ENCODE data around the gene CCDC15. TPM values are rescaled to one million over a fixed set of nuclear protein-coding genes. Genes with fewer than 3 reads are reported as not detected.
"Not testable (repeated sequence)": the region's sequence is repeated elsewhere in the genome, so short reads cannot be mapped to it uniquely, and the experiment has no call there.

CCDC15 gene
- total RNA-seq, 2 experiments from 2014 or later, result 7.7 to 8.8 TPM

GRCh38 chr11:124968197-124968596, 14.2 kb downstream of the CCDC15 start:
- POLR2A ChIA-PET; H3K9me3 Mint-ChIP-seq (ENCODE audit: insufficient read depth); DNase-seq; H3K27ac Mint-ChIP-seq; H3K4me1 Mint-ChIP-seq (ENCODE audit: low read depth); H3K4me3 Mint-ChIP-seq; ATAC-seq; H3K27me3 Mint-ChIP-seq (ENCODE audit: low read depth); CTCF ChIA-PET: not testable (repeated sequence)
- peaks cover 11% of the 10 kb centered on the region for H3K36me3 Mint-ChIP-seq (ENCODE audit: low read depth)

- H3K27me3 Mint-ChIP-seq (ENCODE audit: low read depth), result no peaks in the 10 kb centered on the region
- no peak overlapping the region for H3K4me3 Mint-ChIP-seq
- DNase-seq, result no peak
- ATAC-seq, result no peak
- no peaks in the 10 kb centered on the region for H3K9me3 Mint-ChIP-seq (ENCODE audit: insufficient read depth)
- CTCF ChIA-PET, result interaction anchor here (1.0 to 2.5 kb wide), 2 partner anchors 153 to 170 kb away, joined by 4 to 6 read pairs; no protein-coding TSS in a partner anchor
- no peak overlapping the region for H3K27ac Mint-ChIP-seq
- POLR2A ChIA-PET, result no interaction called here
- H3K4me1 Mint-ChIP-seq (ENCODE audit: low read depth), result no peaks in the 10 kb centered on the region
- peaks cover 3% of the 10 kb centered on the region for H3K36me3 Mint-ChIP-seq (ENCODE audit: low read depth)
Measured at GRCh38 chr11:124970925-124971324, 16.9 kb downstream of the CCDC15 start.

- ATAC-seq, result no peak
- Mint-ChIP-seq H3K4me1 (ENCODE audit: low read depth) (no peaks in the 10 kb centered on the region), H3K36me3 (ENCODE audit: low read depth) (peaks cover 6% of the 10 kb centered on the region), H3K9me3 (ENCODE audit: insufficient read depth) (no peaks in the 10 kb centered on the region), H3K4me3 (no peak overlapping the region), H3K27ac (no peak overlapping the region), H3K27me3 (ENCODE audit: low read depth) (no peaks in the 10 kb centered on the region)
- CTCF ChIA-PET, result interaction anchor here (1.0 kb wide), 1 partner anchor 169 kb away, joined by 4 read pairs; no protein-coding TSS in a partner anchor
- POLR2A ChIA-PET, result no interaction called here
- no peak for DNase-seq
Measured at GRCh38 chr11:124971810-124972209, 17.8 kb downstream of the CCDC15 start.

DNA sequence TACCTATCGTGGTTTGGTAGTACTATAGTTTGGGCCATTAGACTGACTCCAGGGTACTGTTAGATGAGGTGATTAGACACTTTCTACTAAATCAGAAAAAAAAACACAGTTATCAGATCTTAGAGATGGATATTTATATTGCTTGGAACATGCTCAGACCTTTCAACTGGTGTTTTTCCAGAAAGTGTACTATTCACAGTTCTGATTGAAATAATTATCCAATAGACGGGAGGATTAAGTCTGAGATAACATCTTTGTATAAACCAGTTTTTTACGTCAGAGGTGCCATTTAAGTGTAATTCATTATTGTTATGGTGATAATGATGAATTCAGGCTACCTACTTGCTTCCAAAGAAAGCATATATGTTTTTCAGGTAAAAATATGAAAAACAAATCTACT, 22.5 kb downstream of the CCDC15 start:
- DNase-seq (no peak), ATAC-seq (no peak)
- Mint-ChIP-seq H3K36me3 (ENCODE audit: low read depth) (peaks cover 44% of the 10 kb centered on the region), H3K9me3 (ENCODE audit: insufficient read depth) (peaks cover 9% of the 10 kb centered on the region), H3K4me3 (no peak overlapping the region), H3K4me1 (ENCODE audit: low read depth) (no peaks in the 10 kb centered on the region), H3K27me3 (ENCODE audit: low read depth) (no peaks in the 10 kb centered on the region), H3K27ac (no peak overlapping the region)
- CTCF ChIA-PET, result no interaction called here
- POLR2A ChIA-PET, result no interaction called here

DNA sequence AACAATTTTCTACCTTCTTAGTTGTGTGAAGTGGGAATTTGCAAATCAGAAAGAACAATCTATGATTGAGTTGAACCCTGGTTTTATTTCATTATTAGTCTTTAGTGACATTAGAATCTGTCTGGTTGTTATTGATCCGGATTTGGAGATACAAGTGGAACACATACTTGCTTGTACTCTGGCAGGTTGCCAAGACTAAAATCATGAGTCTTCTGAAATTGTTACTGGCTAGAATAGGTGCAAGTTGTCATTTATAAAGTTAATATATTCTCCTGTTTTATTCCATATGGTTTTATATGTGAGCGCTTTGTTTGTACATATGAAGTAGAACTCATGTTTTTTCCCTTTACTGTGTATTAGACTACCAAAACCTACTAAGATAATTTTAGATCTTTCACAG, 23.0 kb downstream of the CCDC15 start:
- ATAC-seq, result no peak
- POLR2A ChIA-PET, result no interaction called here
- Mint-ChIP-seq H3K9me3 (ENCODE audit: insufficient read depth) (peaks cover 11% of the 10 kb centered on the region), H3K36me3 (ENCODE audit: low read depth) (peaks cover 49% of the 10 kb centered on the region), H3K4me3 (no peak overlapping the region), H3K4me1 (ENCODE audit: low read depth) (no peaks in the 10 kb centered on the region), H3K27me3 (ENCODE audit: low read depth) (no peaks in the 10 kb centered on the region), H3K27ac (no peak overlapping the region)
- CTCF ChIA-PET, result no interaction called here
- no peak for DNase-seq

DNA sequence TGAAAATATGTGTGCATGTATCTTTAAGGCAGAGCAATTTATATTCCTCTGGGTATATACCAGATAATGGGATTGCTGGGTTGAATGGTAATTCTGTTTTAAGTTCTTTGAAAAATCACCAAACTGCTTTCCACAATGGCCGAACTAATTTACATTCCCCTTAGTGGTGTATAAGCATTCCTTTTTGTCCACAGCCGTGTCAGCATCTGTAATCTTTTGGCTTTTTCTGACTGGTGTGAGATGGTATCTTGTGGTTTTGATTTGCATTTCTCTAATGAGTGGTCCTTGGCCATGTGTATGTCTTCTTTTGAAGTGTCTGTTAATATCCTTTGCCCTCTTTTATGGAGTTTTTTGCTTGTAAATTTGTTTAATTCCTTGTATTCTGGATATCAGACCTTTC, 24.3 kb downstream of the CCDC15 start:
- H3K4me1 Mint-ChIP-seq (ENCODE audit: low read depth), result no peaks in the 10 kb centered on the region
- no peak overlapping the region for H3K4me3 Mint-ChIP-seq
- no peak for DNase-seq
- no peak for ATAC-seq
- ChIA-PET POLR2A (no interaction called here), CTCF (interaction anchor here (1.5 kb wide), 1 partner anchor 11 kb away, joined by 3 read pairs; no protein-coding TSS in a partner anchor)
- no peak overlapping the region for H3K27ac Mint-ChIP-seq
- H3K36me3 Mint-ChIP-seq (ENCODE audit: low read depth), result peaks cover 62% of the 10 kb centered on the region
- H3K9me3 Mint-ChIP-seq (ENCODE audit: insufficient read depth), result peaks cover 12% of the 10 kb centered on the region
- H3K27me3 Mint-ChIP-seq (ENCODE audit: low read depth), result no peaks in the 10 kb centered on the region

GRCh38 chr11:124982043-124982442, 28.0 kb downstream of the CCDC15 start:
- Mint-ChIP-seq H3K27ac (no peak overlapping the region), H3K27me3 (ENCODE audit: low read depth) (no peaks in the 10 kb centered on the region), H3K4me1 (ENCODE audit: low read depth) (no peaks in the 10 kb centered on the region), H3K9me3 (ENCODE audit: insufficient read depth) (peaks cover 12% of the 10 kb centered on the region), H3K36me3 (ENCODE audit: low read depth) (peaks cover 74% of the 10 kb centered on the region), H3K4me3 (no peak overlapping the region)
- ATAC-seq (no peak), DNase-seq (no peak)
- POLR2A ChIA-PET, result no interaction called here
- CTCF ChIA-PET, result interaction anchor here (1.4 kb wide), 1 partner anchor 16 kb away, joined by 3 read pairs; no protein-coding TSS in a partner anchor

DNA sequence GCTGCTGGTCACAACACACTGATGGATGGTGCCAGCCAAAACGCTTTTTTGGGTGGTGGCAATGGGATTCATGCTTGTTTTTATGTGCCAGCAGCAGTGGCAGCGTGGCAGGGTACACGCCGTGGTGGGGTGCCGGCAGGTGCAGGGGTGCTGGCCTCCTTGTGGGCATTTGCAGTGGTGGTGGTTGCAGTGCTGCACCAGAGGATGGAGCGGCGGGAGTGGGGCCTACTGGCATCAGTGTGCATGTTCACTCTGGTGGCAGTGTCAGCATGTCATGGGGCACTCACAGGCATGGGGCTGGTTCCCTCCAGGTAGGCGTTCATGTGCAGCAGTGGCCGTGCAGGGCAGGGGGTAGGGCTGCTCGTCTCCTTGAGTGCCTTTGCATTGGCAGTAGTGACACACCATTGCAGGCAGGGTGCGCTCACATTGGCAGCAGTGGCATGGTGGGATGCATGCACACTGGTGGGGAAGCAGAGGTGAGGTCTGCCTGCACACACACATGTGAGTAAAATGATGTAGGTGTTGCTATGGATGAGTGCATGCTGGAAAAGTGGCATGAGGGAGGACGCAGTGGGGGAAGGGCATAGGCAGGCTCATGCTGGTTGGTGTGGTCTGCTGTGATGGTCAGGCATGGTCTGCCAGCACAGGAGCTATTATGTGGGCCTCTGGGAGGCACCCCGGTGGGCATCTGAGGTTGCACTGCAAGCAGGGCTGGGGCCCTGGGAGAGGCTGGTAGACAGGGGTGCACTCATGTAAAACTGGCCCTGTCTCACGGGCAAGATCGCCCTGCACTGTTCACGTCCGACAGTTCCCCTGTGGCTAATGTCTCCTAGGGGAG, 29.9 kb downstream of the CCDC15 start:
- H3K9me3 Mint-ChIP-seq (ENCODE audit: insufficient read depth), result peaks cover 12% of the 10 kb centered on the region
- no peaks in the 10 kb centered on the region for H3K4me1 Mint-ChIP-seq (ENCODE audit: low read depth)
- H3K4me3 Mint-ChIP-seq, result no peak overlapping the region
- no peaks in the 10 kb centered on the region for H3K27me3 Mint-ChIP-seq (ENCODE audit: low read depth)
- ChIA-PET CTCF (no interaction called here), POLR2A (interaction anchor here (0.6 kb wide), 1 partner anchor 9 kb away, joined by 8 read pairs; no protein-coding TSS in a partner anchor)
- H3K27ac Mint-ChIP-seq, result no peak overlapping the region
- H3K36me3 Mint-ChIP-seq (ENCODE audit: low read depth), result peaks cover 72% of the 10 kb centered on the region
- ATAC-seq, result no peak
- DNase-seq, result no peak

- no peak overlapping the region for H3K27ac Mint-ChIP-seq
- H3K4me1 Mint-ChIP-seq (ENCODE audit: low read depth), result no peaks in the 10 kb centered on the region
- DNase-seq, result no peak
- peaks cover 69% of the 10 kb centered on the region for H3K36me3 Mint-ChIP-seq (ENCODE audit: low read depth)
- no peaks in the 10 kb centered on the region for H3K27me3 Mint-ChIP-seq (ENCODE audit: low read depth)
- H3K9me3 Mint-ChIP-seq (ENCODE audit: insufficient read depth), result peaks cover 12% of the 10 kb centered on the region
- ChIA-PET CTCF (no interaction called here), POLR2A (interaction anchor here (0.6 kb wide), 1 partner anchor 10 kb away, joined by 8 read pairs; no protein-coding TSS in a partner anchor)
- no peak overlapping the region for H3K4me3 Mint-ChIP-seq
- no peak for ATAC-seq
Measured at GRCh38 chr11:124984512-124984854, 30.5 kb downstream of the CCDC15 start.

GRCh38 chr11:124987096-124987495, 33.1 kb downstream of the CCDC15 start:
- no peak overlapping the region for H3K4me3 Mint-ChIP-seq
- CTCF ChIA-PET, result interaction anchor here (1.5 kb wide), 1 partner anchor 17 kb away, joined by 3 read pairs; no protein-coding TSS in a partner anchor
- H3K36me3 Mint-ChIP-seq (ENCODE audit: low read depth), result peaks cover 48% of the 10 kb centered on the region

GRCh38 chr11:124988063-124988462, 34.1 kb downstream of the CCDC15 start:
- Mint-ChIP-seq H3K4me1 (ENCODE audit: low read depth) (no peaks in the 10 kb centered on the region), H3K27me3 (ENCODE audit: low read depth) (no peaks in the 10 kb centered on the region), H3K27ac (no peak overlapping the region), H3K4me3 (no peak overlapping the region), H3K36me3 (ENCODE audit: low read depth) (peaks cover 40% of the 10 kb centered on the region), H3K9me3 (ENCODE audit: insufficient read depth) (no peaks in the 10 kb centered on the region)
- CTCF ChIA-PET, result interaction anchor here (1.5 kb wide), 1 partner anchor 16 kb away, joined by 3 read pairs; no protein-coding TSS in a partner anchor
- ATAC-seq (no peak), DNase-seq (no peak)
- POLR2A ChIA-PET, result no interaction called here

More at GRCh38 chr11:124987096-124987495, 33.1 kb downstream of the CCDC15 start:
- Mint-ChIP-seq H3K4me1 (ENCODE audit: low read depth) (no peaks in the 10 kb centered on the region), H3K9me3 (ENCODE audit: insufficient read depth) (peaks cover under 1% of the 10 kb centered on the region), H3K27ac (no peak overlapping the region), H3K27me3 (ENCODE audit: low read depth) (no peaks in the 10 kb centered on the region)
- DNase-seq (no peak), ATAC-seq (no peak)
- POLR2A ChIA-PET, result no interaction called here

DNA sequence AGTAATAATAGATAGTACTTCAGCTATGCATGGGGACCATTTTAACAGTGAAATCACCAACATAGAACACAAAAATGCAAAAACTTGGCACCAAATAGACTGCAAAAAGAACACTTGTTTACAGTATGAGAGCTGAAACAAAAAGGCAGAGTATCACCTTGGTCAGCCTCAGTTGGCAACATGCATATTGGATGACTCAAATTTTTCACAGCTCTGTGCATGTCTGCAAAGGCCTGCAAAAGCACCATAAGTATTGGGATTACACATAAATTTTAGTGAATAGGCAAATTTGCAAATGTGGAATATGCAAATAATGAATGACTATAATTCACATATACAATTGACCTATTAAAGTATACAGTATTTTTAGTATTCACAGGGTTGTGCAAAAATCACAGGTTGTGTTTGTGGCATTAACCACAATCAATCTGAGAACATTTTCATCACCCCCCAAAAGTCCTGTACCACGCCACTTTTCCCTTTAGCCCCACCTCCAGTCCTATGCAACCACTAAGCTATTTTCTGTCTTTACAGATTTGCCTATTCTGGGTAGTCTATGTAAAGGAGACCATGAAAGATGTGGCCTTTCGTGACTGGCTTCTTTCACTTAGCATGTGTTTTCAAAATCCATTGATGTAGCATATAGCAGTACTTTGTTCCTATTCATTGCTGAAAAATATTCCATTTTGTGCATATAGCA, 47.2 kb downstream of the CCDC15 start:
- Mint-ChIP-seq H3K9me3 (ENCODE audit: insufficient read depth) (peaks cover 8% of the 10 kb centered on the region), H3K27me3 (ENCODE audit: low read depth) (no peaks in the 10 kb centered on the region), H3K4me1 (ENCODE audit: low read depth) (no peaks in the 10 kb centered on the region), H3K27ac (no peak overlapping the region), H3K36me3 (ENCODE audit: low read depth) (peaks cover 34% of the 10 kb centered on the region), H3K4me3 (no peak overlapping the region)
- CTCF ChIA-PET, result interaction anchor here (1.5 kb wide), 1 partner anchor 141 kb away, joined by 3 read pairs; no protein-coding TSS in a partner anchor
- ATAC-seq (no peak), DNase-seq (no peak)
- POLR2A ChIA-PET, result interaction anchor here (0.6 kb wide), 1 partner anchor 292 kb away, joined by 4 read pairs; no protein-coding TSS in a partner anchor
